ENCODE measurements around the gene RAB25.

RAB25 gene

DNA sequence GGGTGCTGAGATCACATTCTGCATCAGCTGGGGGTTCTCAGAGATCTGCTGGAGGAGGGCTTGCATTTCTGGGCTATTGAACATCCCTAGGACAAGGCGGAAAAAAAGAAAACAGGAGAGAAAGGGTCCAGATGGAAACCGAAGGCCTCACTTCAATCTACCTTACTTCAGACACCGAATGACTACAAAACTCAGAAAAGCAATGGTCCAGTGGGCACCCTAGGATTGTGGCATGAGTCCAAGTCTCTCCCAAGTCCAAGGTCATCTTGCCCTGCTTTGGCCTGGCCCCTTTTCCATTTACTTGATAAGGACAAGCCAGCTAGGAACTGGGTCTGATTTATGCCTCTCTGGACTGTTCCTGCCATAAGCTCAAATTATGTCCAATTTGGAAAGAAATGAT is 18.1 kb upstream of the RAB25 start:
- no peak overlapping the region for H3K27ac Mint-ChIP-seq (ENCODE audit: low read depth)
- H3K4me1 Mint-ChIP-seq: peaks cover 8% of the 10 kb centered on the region
- H3K4me3 Mint-ChIP-seq: no peak overlapping the region
- DNase-seq (ENCODE audit: low spot score in 2 of 2) (no peak), ATAC-seq (replicated peaks; ENCODE audit: extremely low read depth, poor library complexity, severe bottlenecking) (no peak)
- H3K9me3 Mint-ChIP-seq: no peaks in the 10 kb centered on the region
- H3K36me3 Mint-ChIP-seq (ENCODE audit: insufficient read depth): peaks cover 10% of the 10 kb centered on the region
- no peaks in the 10 kb centered on the region for H3K27me3 Mint-ChIP-seq

DNA sequence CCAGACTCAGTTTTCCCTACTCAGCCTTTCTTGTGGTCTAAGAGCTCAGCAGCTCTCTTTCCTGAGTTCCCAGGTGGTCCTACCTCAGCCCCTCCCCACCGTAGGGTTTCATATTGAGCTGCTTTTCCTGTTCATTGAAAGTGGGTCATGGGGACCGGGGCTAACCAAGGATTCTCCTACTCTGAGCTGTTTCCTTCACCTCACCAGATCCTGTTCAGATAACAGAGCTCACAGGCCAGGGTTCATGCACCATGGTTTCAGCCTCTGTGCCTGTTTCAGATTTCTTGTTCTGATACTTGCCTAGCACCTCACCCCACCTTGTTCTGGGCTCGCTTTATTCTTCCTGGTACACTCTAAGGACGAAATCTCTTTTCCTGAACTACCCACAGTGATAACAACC is 15.9 kb upstream of the RAB25 start:
- H3K36me3 Mint-ChIP-seq (ENCODE audit: insufficient read depth): peaks cover 11% of the 10 kb centered on the region
- H3K4me3 Mint-ChIP-seq: no peak overlapping the region
- no peaks in the 10 kb centered on the region for H3K27me3 Mint-ChIP-seq
- no peak for DNase-seq (ENCODE audit: low spot score in 2 of 2)
- peak overlapping the region; percentile 16 for H3K27ac Mint-ChIP-seq (ENCODE audit: low read depth)
- no peaks in the 10 kb centered on the region for H3K9me3 Mint-ChIP-seq
- no peak for ATAC-seq (replicated peaks; ENCODE audit: extremely low read depth, poor library complexity, severe bottlenecking)
- peaks cover 8% of the 10 kb centered on the region for H3K4me1 Mint-ChIP-seq

- Mint-ChIP-seq H3K27ac (ENCODE audit: low read depth) (no peak overlapping the region), H3K27me3 (no peaks in the 10 kb centered on the region), H3K36me3 (ENCODE audit: insufficient read depth) (peaks cover 11% of the 10 kb centered on the region), H3K4me1 (peaks cover 22% of the 10 kb centered on the region), H3K4me3 (no peak overlapping the region), H3K9me3 (no peaks in the 10 kb centered on the region)
- DNase-seq (ENCODE audit: low spot score in 2 of 2): no peak
- no peak for ATAC-seq (replicated peaks; ENCODE audit: extremely low read depth, poor library complexity, severe bottlenecking)
These were observed 12.2 kb upstream of the RAB25 start for GRCh38 chr1:156048663-156049258.

DNA sequence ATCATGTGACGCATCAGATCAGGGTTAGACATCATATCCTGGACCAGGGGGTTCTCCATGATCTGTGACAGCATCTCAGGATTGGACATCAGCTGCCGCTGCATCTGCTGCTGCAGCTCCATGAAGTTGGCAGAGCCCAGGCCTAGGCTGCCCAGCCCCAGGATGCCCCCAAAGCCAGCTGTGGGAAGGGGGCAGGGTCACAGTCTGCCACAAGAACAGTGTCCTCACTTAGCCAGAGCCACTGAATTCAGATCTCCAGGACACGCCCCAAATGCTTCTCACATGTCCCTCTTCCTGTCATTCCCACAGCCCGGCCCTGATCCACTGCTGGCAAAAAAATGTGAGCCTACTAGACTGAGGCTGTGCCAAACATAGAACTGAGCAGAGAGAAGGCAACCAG is 10.6 kb upstream of the RAB25 start:
- DNase-seq (ENCODE audit: low spot score in 2 of 2): no peak
- no peak overlapping the region for H3K4me3 Mint-ChIP-seq
- no peak for ATAC-seq (replicated peaks; ENCODE audit: extremely low read depth, poor library complexity, severe bottlenecking)
- peaks cover 22% of the 10 kb centered on the region for H3K36me3 Mint-ChIP-seq (ENCODE audit: insufficient read depth)
- no peaks in the 10 kb centered on the region for H3K9me3 Mint-ChIP-seq
- peaks cover 20% of the 10 kb centered on the region for H3K4me1 Mint-ChIP-seq
- no peak overlapping the region for H3K27ac Mint-ChIP-seq (ENCODE audit: low read depth)
- no peaks in the 10 kb centered on the region for H3K27me3 Mint-ChIP-seq

DNA sequence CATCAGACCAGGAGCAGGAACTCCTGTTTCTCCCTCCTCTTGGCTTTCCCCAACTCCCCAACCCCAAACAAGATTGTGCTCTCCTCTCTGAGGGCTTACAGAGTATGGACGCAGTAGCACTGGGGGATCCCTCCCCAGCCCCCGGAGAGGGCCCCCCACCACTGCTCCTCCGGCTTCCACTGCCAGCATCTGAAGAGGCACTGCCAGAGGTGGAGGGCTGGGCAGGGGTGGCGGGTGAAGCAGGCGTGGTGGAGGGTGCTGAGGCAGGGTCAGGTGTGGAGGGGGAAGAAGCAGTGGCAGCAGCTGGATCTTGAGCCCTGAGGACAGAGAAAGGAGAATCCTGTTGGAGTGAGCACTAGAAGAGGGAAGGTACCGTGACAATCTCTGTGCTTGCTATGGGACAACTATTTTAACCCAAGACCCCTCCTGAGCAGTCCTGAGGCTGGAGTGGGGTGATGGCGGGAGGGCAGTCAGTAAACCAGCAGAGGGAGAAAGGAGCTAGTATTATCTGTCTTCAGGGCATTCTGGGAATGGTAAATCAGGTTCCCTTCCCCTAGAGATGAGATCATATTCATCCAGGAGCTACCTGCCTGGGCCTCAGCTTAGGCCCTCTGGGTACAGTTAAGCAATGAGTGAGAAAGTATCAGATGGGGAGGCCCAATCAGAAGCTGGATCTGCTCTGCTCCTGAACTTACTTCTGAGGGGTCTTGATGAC is 9.8 kb upstream of the RAB25 start:
- no peak overlapping the region for H3K27ac Mint-ChIP-seq (ENCODE audit: low read depth)
- H3K9me3 Mint-ChIP-seq: no peaks in the 10 kb centered on the region
- H3K4me3 Mint-ChIP-seq: no peak overlapping the region
- peaks cover 25% of the 10 kb centered on the region for H3K4me1 Mint-ChIP-seq
- H3K36me3 Mint-ChIP-seq (ENCODE audit: insufficient read depth): peaks cover 23% of the 10 kb centered on the region
- DNase-seq (ENCODE audit: low spot score in 2 of 2): no peak
- ATAC-seq (replicated peaks; ENCODE audit: extremely low read depth, poor library complexity, severe bottlenecking): no peak
- H3K27me3 Mint-ChIP-seq: no peaks in the 10 kb centered on the region

GRCh38 chr1:156052862-156053767 is 7.8 kb upstream of the RAB25 start:
- peak; percentile 28 to 43 for DNase-seq (ENCODE audit: low spot score in 2 of 2)
- peaks cover 28% of the 10 kb centered on the region for H3K36me3 Mint-ChIP-seq (ENCODE audit: insufficient read depth)
- peaks cover 29% of the 10 kb centered on the region for H3K4me1 Mint-ChIP-seq
- H3K4me3 Mint-ChIP-seq: peak overlapping the region; percentile 94
- ATAC-seq (replicated peaks; ENCODE audit: extremely low read depth, poor library complexity, severe bottlenecking): peak; percentile 17
- no peaks in the 10 kb centered on the region for H3K9me3 Mint-ChIP-seq
- H3K27me3 Mint-ChIP-seq: no peaks in the 10 kb centered on the region
- peak overlapping the region; percentile 57 for H3K27ac Mint-ChIP-seq (ENCODE audit: low read depth)

GRCh38 chr1:156053768-156054499 is 7.0 kb upstream of the RAB25 start, which contains the start of gene UBQLN4:
TSS of gene UBQLN4 (minus strand) at chr1:156053798. CDS start at chr1:156053701, 97 bp downstream.
- Mint-ChIP-seq H3K27me3 (no peaks in the 10 kb centered on the region), H3K4me3 (peak within 1 kb of the TSS; percentile 94), H3K27ac (ENCODE audit: low read depth) (peak within 1 kb of the TSS; percentile 73), H3K36me3 (ENCODE audit: insufficient read depth) (peaks cover 26% of the 10 kb centered on the region), H3K9me3 (no peaks in the 10 kb centered on the region), H3K4me1 (peaks cover 29% of the 10 kb centered on the region)
- peak; percentile 59 for ATAC-seq (replicated peaks; ENCODE audit: extremely low read depth, poor library complexity, severe bottlenecking)
- DNase-seq (ENCODE audit: low spot score in 2 of 2): peak; percentile 63 to 68

DNA sequence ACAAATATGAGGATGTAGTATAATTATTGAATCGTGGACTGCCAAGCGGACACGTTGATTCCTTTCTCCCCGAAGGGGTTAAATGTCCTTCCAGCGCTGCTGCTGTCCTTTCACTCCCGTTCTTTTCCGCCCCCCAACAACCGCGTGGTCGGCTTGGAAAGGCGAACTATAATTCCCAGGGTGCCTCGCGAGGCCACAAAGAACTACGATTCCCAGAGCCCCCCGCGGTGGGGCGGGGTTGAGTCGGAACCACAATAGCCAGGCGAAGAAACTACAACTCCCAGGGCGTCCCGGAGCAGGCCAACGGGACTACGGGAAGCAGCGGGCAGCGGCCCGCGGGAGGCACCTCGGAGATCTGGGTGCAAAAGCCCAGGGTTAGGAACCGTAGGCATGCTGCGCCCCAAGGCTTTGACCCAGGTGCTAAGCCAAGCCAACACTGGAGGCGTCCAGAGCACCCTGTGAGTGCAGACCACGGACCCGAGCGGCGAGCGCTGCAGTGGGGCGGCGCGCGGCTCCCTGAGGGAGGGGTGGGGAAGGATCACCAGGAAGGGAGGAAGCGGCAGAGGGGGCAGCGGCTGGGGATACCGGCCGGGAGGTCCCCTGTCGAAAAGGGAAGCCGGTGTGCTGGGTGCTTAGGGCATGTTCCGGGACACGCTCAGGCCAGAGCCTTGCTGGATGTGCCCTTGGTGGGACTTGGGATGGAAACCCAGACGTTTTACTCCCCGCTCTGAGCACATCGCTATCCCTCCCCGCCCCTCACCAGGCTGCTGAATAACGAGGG is 6.3 kb upstream of the RAB25 start, which contains the start of gene LAMTOR2:
Gene LAMTOR2 (plus strand): TSS at position 283 of the 781 bp plus-strand sequence. CDS start 108 bp downstream, at position 391.
- peak; percentile 90 to 91 for DNase-seq (ENCODE audit: low spot score in 2 of 2)
- peak; percentile 84 for ATAC-seq (replicated peaks; ENCODE audit: extremely low read depth, poor library complexity, severe bottlenecking)
- Mint-ChIP-seq H3K9me3 (no peaks in the 10 kb centered on the region), H3K27me3 (no peaks in the 10 kb centered on the region), H3K4me1 (peaks cover 29% of the 10 kb centered on the region), H3K27ac (ENCODE audit: low read depth) (peak within 1 kb of the TSS; percentile 73), H3K4me3 (peak within 1 kb of the TSS; percentile 94), H3K36me3 (ENCODE audit: insufficient read depth) (peaks cover 25% of the 10 kb centered on the region)

DNA sequence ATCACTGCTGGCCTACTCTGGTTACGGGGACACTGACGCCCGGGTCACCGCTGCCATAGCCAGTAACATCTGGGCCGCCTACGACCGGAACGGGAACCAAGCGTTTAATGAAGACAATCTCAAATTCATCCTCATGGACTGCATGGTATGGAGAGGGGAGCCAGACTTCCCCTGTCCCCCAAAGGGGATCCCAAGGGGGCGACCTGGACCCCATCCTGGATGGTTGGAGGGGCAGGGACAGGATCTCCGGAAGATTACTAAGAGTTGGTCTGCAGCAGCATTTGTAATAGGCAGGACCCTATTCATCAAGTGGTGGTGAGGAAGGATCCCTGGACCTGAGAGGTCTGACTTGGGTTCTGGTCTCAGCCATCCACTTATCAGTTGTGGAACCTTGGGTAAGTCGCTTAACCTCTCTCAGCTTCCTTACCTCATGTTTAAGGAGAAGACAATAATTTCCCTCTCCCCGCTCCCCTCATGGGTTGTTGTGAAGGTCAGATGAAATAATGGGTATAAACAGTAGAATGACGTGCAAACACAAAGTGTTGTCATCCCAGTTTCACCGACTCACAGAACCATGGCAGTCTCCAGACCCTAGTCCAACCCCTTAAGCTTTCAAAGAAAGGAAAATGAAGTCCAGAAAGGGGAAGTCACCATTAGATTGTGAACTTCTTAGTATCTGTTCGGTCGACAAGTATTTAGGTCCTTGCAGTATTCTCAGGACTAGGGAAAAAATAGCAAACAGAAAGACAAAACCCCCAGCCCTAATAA is 5.5 kb upstream of the RAB25 start:
- no peaks in the 10 kb centered on the region for H3K9me3 Mint-ChIP-seq
- peak overlapping the region; percentile 73 for H3K27ac Mint-ChIP-seq (ENCODE audit: low read depth)
- peak overlapping the region; percentile 94 for H3K4me3 Mint-ChIP-seq
- DNase-seq (ENCODE audit: low spot score in 2 of 2): no peak
- peaks cover 29% of the 10 kb centered on the region for H3K4me1 Mint-ChIP-seq
- H3K36me3 Mint-ChIP-seq (ENCODE audit: insufficient read depth): peaks cover 22% of the 10 kb centered on the region
- no peak for ATAC-seq (replicated peaks; ENCODE audit: extremely low read depth, poor library complexity, severe bottlenecking)
- H3K27me3 Mint-ChIP-seq: no peaks in the 10 kb centered on the region

GRCh38 chr1:156056326-156056849 is 4.6 kb upstream of the RAB25 start:
- H3K27me3 Mint-ChIP-seq: no peaks in the 10 kb centered on the region
- DNase-seq (ENCODE audit: low spot score in 2 of 2) (no peak), ATAC-seq (replicated peaks; ENCODE audit: extremely low read depth, poor library complexity, severe bottlenecking) (no peak)
- no peak overlapping the region for H3K27ac Mint-ChIP-seq (ENCODE audit: low read depth)
- no peaks in the 10 kb centered on the region for H3K9me3 Mint-ChIP-seq
- H3K4me1 Mint-ChIP-seq: peaks cover 29% of the 10 kb centered on the region
- H3K4me3 Mint-ChIP-seq: no peak overlapping the region
- H3K36me3 Mint-ChIP-seq (ENCODE audit: insufficient read depth): peaks cover 21% of the 10 kb centered on the region

DNA sequence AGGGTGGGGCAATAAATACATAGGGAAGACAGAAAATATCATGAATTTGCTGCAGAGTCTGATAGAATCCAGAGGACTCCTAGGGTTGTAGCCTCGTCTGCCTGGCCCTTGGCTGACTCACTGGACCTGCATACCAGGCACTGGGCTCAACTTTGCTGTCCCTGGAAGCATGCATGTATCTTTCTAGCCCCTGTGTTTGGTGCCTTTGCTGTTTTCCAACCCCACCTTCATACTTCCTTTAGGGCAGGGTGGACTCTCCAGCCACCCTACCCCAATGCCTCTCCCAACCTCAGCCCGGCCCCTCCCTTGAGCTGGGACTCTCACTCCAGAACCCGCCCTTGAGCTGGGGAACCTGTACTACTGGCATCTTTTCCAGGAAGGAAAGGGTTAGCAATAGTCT is 1.2 kb downstream of the RAB25 start:
- Mint-ChIP-seq H3K4me1 (no peaks in the 10 kb centered on the region), H3K9me3 (no peaks in the 10 kb centered on the region), H3K4me3 (no peak overlapping the region), H3K27me3 (no peaks in the 10 kb centered on the region), H3K27ac (ENCODE audit: low read depth) (no peak overlapping the region), H3K36me3 (ENCODE audit: insufficient read depth) (peaks cover 5% of the 10 kb centered on the region)
- DNase-seq (ENCODE audit: low spot score in 2 of 2): no peak
- ATAC-seq (replicated peaks; ENCODE audit: extremely low read depth, poor library complexity, severe bottlenecking): no peak

Measured in central memory CD8-positive, alpha-beta T cell (primary cell).